Measurements from ENCODE around the gene ALKBH1.
"Not testable (repeated sequence)": the region's sequence is repeated elsewhere in the genome, so short reads cannot be mapped to it uniquely, and the experiment has no call there.

ALKBH1 gene

DNA sequence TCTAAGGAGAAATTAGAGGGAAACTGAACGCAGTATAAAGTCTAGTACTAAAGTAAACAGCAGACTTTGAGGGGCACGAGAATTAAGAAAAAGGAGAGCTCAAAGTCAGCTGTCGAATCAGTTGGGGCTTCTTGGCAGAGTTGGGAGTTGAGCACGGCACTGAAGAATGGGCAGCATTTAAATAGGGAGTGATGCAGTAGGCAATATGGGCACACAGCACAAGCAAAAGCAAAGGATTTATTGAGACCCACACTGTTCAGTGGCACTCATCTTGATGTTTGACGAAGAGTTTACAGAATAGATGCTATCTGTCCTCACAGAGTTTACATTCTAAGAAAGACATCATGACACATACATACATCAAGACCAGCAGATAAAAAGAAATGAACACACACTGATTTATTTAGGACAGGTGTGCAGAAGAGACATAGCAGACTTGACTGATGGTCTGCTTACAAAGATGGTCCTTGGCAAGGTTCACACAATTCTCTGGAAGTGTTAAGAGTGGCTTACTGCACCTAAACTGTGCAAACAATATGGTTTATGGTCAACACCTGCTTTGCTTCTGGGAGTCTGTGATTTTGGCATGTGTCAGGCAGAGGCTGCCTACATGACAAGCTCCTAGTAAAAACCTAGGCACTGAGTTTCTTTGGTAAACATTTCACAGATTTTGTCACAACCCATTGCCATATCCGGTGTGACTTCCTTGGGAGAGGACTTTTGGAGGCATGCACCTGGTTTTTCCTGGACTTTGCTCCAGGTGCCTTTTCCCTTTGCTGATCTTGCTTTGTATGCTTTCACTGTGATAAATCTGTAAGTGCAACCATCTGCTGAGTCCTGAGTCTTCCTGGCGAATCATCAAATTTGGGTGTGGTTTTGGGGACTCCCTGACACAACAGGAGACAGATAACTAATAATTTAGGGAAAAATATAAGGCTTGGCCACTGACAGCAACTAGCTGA lies 26.3 kb downstream of the ALKBH1 start:
- no peak for DNase-seq

DNA sequence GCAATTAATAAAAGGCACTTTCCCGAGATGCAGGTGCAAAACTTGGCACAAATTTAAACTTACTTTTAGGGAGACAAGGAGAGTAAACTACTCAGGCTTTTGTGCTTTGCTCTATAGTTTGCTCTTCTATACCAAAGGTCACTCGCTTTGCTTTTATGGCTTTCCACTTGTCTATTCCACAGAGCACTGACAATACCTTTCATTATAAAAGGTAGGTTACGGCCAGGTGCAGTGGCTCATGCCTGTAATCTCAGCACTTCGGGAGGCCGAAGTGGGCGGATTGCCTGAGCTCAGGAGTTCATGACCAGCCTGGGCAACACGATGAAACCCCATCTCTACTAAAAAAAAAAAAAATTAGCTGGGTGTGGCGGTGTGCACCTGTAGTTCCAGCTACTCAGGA lies 32.9 kb downstream of the ALKBH1 start:
- DNase-seq: no peak
- in situ Hi-C loops (cut with MboI; ENCODE audit: low pct_unique_long_range_greater_than_20kb, low sequenced_read_pairs): no loop called here

More for the DNA sequence above, 26.3 kb downstream of the ALKBH1 start:
- in situ Hi-C loops (cut with MboI; ENCODE audit: low pct_unique_long_range_greater_than_20kb, low sequenced_read_pairs): no loop called here

DNA sequence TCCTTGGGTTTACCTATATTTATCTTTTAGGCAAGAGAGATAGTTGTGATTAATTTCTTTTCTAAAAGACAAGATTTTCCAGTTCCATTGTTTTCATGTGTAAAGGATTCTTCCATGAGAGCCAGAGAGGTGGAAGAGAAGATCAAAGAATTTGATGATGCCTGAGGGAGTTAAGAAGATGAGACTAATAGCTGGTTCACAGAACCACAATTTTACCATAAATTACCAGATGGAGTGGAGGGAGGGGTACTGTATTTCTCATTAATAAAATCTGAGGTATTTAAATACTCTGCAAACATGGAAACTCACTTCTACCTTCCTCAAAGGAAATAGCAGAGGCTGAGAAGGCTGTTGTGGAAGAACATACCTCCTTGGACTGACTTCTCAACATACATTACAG lies 34.6 kb downstream of the ALKBH1 start:
- in situ Hi-C loops (cut with MboI; ENCODE audit: low pct_unique_long_range_greater_than_20kb, low sequenced_read_pairs): no loop called here
- DNase-seq: no peak

DNA sequence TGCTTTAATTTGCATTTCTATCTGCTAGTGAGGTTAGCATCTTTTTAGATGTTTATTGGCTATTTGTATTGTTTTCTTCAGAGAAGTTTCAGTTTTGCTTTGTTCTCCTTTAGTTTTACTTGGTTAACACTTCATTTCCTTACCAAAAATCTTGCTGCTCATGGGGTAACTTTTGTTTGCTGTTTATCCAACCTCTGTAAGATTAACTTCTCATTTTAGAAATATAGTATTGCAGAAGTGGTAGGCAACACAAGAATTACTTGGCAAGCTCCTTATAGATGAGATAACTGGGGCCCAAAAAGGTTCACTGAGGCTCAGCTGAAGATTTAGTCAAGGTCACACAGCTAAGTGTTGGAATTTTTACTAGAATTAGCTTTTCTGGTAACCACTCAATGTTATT lies 40.5 kb downstream of the ALKBH1 start:
- in situ Hi-C loops (cut with MboI; ENCODE audit: low pct_unique_long_range_greater_than_20kb, low sequenced_read_pairs): no loop called here
- DNase-seq: no peak

DNA sequence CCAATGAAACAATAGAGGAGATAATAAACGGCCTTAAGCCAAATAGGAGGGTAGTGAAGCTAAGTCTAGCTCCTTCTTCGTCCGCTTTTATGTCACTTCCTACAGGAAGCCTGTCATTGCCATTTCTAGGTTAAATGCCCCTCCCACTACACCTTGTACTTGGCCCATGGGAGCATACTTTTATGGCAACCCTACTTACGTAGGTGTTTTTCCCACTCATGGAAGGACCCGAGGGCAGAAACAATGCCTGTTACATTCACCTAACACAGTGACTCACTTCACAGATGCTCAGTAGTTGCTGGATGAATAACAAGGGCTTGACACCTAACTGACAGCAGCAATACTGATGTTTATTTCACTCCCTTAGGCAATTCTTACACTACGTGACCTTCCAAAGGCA lies 44.5 kb downstream of the ALKBH1 start:
- no peak for DNase-seq
- in situ Hi-C loops (cut with MboI; ENCODE audit: low pct_unique_long_range_greater_than_20kb, low sequenced_read_pairs): no loop called here

DNA sequence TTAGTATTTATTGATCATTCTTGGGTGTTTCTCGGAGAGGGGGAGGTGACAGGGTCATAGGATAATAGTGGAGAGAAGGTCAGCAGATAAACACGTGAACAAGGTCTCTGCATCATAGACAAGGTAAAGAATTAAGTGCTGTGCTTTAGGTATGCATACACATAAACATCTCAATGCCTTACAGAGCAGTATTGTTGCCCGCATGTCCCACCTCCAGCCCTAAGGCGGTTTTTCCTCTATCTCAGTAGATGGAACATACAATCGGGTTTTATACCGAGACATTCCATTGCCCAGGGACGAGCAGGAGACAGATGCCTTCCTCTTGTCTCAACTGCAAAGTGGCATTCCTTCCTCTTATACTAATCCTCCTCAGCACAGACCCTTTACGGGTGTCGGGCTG lies 46.3 kb downstream of the ALKBH1 start:
- DNase-seq; in situ Hi-C loops (cut with MboI; ENCODE audit: low pct_unique_long_range_greater_than_20kb, low sequenced_read_pairs): not testable (repeated sequence)

DNA sequence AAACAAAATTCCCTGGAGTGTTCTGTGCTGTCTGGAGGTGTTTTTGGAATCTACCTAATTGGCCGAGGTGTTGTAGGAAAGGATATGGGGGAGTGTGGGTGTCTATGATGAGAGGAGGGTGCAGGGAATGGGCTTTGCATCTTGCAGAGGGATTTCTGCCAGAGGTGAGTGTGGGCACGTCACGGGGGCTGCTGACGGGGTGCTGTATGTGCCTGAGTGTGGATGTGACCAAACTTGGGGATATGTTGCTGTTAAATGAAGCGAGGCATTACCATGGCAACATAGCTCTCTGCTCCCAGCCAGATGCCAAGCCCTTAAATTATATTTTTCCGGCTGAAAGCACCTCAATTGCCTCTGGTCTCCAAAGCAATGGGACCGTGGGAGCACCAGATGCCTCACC lies 47.1 kb downstream of the ALKBH1 start:
- in situ Hi-C loops (cut with MboI; ENCODE audit: low pct_unique_long_range_greater_than_20kb, low sequenced_read_pairs): no loop called here
- no peak for DNase-seq

DNA sequence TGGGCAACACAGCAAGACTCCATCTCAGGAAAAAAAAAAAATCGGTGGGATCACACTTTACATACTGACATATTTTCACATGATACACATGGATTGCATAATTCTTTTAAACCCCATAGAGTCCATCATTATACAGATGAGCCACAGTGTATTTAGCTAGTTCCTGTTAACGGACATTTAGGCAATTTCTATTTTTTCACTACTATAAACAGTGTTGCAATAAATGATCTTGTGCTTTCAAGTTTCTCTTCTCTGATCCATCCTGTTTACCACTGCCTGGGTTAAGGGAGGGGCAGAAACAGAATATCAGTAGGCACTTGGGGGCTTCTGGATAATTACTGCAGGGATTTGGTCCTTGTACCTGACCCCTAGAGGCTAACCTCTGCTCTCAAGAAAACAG lies 48.0 kb downstream of the ALKBH1 start:
- no peak for DNase-seq
- in situ Hi-C loops (cut with MboI; ENCODE audit: low pct_unique_long_range_greater_than_20kb, low sequenced_read_pairs): no loop called here

DNA sequence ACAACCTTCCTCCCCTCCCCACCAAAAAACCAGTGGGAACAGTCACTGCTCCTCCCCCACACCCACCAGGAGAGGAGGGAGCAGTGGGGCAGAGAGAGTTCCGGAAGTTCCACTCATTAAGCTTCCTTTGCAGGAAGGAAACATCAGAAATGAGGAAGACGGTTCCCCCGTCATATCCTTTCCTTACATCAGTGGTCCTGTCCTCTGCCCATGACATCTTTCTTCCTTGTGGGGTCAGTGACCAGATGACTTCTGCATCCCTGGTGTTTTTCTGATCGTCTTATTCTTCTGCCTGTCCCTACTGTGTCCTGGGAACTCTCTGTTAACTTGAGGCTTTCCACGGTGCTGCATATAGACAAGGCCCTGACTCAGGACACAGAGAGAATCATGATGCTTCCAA lies 50.5 kb downstream of the ALKBH1 start:
- in situ Hi-C loops (cut with MboI; ENCODE audit: low pct_unique_long_range_greater_than_20kb, low sequenced_read_pairs): no loop called here
- peak; percentile 39 for DNase-seq

DNA sequence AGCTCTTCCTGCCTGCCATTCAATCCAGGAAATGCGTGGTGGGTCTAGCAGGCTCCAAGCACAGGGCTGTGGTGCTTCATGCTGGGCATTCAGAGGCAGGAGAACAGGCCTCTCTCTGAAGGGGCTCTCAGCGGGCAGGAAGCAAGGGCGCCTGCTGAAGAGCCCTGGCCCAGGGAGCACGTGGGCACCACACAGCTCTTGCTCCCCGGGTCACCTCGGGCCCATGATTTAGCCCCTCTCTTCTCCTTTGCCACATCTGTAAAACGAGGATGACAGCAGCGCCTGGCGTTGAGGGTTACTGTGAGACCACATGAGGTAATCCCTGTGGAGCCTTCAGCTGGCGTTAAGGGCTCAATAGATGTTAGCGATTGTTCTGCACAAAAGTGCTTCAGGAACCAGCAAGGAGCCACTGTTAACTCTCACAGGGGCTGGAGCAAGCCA lies 53.8 kb downstream of the ALKBH1 start:
- in situ Hi-C loops (cut with MboI; ENCODE audit: low pct_unique_long_range_greater_than_20kb, low sequenced_read_pairs): no loop called here
- no peak for DNase-seq

DNA sequence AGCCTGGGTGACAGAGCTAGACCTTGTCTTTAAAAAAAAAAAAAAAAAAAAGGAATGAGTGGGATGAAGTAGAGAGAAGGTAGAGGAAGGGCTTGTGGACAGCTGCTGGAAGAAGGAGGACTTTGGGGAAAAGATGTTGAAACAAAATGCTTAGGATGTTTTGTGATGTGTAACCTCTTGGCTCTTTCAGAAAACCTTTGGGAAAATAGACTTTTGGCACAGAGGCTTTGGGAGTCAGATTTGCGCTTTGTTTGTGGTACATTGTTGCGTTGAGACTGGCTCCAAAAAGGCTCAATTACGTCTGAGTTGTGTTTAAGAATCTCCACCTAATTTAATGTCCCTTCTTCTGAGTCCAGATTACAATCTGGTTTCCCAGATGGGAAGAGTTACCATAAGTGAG lies 58.5 kb downstream of the ALKBH1 start:
- in situ Hi-C loops (cut with MboI; ENCODE audit: low pct_unique_long_range_greater_than_20kb, low sequenced_read_pairs): no loop called here
- no peak for DNase-seq

DNA sequence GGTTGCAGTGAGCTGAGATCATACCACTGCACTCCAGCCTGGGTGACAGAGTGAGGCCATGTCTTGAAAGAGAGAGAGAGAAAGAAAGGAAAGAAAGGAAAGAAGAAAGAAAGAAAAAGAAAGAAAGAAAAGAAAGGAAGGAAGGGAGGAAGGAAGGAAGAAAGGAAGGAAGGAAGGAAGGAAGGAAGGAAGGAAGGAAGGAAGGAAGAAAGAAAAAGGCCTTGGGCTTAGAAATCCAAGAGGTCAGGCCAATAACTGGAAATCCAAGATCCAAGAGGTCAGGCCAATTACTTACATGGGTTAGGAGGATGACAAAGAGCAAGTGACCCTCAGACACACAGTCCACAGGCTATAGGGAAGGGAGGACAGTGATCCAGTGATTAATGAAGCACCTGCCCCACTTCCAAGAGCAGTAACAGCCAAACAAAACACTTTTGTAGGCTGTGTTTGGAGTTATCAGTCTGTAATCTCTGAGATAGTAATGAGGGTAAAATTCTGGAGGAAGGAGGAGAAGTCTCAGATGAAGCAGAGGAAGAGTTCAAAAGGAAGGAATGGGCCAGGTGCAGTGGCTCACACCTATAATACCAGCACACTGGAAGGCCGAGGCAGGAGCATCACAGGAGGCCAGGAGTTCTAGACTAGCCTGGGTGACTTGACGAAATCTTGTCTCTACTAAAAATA lies 59.2 kb downstream of the ALKBH1 start:
- no peak for DNase-seq
- in situ Hi-C loops (cut with MboI; ENCODE audit: low pct_unique_long_range_greater_than_20kb, low sequenced_read_pairs): no loop called here

DNA sequence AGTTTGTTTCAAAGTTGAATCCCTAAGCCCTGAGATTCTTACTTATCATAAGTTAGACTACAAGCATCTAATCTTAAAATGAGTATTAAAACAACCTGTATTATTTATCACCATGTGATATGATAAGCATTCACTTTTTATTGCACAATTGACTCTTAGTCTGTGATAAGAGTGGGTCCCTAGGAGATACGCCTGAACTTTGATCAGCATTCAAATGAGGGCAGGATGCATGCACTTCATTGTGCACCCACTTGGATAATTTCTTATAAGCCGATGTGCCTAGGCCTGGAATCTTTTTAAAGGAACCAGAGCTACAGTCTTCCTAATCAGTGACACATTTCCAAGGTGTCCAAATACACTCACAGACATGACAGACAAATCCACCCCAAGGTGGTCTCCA lies 60.0 kb downstream of the ALKBH1 start:
- in situ Hi-C loops (cut with MboI; ENCODE audit: low pct_unique_long_range_greater_than_20kb, low sequenced_read_pairs): no loop called here
- no peak for DNase-seq

DNA sequence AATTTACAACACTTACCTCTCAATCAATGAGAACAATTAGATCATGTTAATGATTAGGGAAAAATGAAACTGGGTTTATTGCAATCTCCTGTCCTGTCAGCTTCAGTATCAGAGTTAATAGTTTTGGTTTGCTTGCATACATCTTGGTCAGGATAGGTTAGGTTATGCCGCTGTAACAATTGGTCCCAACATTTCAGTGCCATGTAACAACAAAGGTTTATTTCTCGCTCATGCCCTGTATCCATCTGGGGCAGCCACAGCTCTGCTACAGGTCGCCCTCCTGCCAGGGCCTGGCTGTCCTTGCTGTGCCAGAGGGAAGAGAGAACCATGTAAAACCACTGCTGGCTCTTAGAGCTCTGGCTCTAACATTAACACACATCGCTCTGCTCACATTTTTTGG lies 60.9 kb downstream of the ALKBH1 start:
- no peak for DNase-seq
- in situ Hi-C loops (cut with MboI; ENCODE audit: low pct_unique_long_range_greater_than_20kb, low sequenced_read_pairs): no loop called here

DNA sequence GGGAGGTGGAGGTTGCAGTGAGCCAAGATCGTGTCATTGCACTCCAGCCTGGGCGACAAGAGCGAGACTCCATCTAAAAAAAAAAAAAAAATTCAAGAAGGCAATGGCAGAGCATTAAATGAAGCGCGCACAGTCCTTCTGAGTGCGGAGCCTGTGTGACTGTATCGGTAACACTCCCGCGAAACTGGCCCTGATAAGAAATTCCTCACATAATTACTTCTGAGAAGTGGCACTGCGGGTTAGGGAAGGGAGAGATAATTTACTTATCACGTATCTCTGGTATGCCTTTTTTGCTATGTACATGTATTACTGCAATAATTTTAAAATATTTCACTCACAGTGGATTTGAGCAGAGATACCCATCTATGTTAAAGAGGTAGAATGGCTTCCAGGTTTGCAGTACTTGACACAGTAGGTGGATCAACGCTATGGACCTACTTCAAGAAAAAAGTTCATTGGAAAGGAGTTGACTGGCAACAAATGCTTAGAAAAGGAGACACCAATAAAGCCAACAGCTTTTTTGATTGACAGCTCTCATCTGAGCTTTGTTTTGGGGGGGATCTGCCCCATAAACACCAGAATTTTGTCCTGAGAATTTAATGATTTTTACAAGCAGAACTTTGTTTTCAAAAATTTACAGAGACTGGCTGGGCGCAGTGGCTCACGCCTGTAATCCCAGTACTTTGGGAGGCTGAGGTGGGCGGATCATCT lies 62.1 kb downstream of the ALKBH1 start:
- in situ Hi-C loops (cut with MboI; ENCODE audit: low pct_unique_long_range_greater_than_20kb, low sequenced_read_pairs): no loop called here
- DNase-seq: no peak

DNA sequence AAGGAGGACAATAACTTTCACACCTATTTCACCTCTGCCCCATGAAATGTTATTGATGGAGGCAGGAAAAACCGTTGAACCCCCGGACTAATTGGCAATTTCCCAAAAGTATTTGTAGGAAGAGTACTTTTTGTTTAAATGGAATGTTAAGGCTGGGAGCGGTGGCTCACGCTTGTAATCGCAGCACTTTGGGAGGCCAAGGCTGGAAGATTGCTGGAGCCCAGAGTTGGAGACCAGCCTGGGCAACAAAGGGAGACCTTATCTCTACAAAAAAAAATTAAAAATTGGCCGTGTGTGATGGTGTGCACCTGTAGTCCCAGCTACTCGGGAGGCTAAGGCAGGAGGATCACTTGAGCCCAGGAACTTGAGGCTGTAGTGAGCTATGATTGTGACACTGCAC lies 65.4 kb downstream of the ALKBH1 start:
- in situ Hi-C loops (cut with MboI; ENCODE audit: low pct_unique_long_range_greater_than_20kb, low sequenced_read_pairs): no loop called here
- no peak for DNase-seq

DNA sequence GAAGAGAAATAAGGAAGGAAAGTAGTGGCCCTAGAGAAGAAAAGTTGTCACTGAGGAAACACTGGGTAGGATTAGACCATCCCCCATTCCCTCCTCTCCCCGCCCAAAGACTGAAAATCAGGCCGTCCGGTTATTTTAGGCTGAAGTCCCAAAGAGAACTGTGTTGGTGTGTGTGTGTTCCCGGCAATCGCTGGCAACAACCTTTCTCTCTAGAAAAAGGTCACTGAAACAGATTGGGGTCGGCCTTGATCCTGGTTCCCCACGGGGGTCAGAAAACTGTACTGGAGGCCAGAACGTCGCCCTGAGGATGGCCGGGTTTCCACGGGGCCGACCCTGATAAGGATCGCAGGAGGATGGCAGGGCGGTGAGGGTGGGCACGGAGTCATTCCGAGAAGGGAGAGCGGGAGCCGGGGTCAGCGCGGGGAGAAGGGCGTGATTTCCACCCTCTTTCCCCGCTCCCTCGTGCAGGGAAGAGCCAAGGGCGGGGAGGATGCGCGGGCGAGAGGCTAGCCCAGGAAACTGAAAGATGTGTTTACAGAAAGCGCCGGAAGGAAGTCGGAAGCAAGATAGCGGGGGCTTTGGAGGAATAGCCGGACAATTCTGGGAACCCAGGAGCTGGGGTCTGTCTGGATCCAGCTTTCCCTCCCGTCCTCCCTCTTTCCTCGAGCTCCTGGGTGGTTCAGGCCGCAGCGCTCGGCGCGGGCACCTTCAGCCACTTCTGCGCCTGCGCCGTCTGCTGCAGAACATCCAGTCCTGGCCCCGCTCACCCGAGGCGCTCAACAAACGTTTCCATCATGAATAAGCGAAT lies 66.1 kb downstream of the ALKBH1 start:
- in situ Hi-C loops (cut with MboI; ENCODE audit: low pct_unique_long_range_greater_than_20kb, low sequenced_read_pairs): no loop called here
- DNase-seq: peak; percentile 94

DNA sequence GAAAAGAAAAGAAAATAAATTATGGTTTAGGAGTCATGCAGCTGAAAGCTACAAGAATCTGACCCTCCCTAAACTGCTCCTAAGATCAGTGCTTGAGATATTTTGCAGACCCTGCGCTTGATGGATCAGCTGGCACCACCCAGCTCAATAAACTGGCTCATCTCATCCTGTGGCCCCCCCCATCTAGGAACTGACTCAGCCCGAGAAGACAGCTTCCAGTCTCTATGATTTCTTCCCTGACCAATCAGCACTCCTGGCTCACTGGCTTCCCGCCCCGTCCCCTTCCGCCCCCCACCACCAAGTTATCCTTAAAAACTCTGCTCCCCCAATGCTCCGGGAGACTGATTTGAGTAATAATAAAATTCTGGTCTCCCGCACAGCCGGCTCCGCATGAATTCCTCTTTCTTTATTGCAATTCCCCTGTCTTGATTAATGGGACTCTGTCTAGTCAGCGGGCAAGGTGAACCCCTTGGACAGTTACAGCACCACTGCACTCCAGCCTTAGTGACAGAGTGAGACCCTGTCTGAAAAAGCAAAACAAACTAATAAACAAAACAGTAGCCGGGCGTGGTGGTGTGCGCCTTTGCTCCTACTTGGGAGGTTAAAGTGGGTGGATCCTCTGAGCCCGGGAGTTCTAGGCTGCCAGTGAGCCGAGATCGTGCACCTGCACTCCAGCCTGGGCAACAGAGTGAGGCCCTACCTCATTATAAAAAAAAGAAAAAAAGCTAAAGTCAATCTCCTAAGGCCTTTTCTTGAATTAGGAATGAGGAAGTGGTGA lies 66.9 kb downstream of the ALKBH1 start:
- peak; percentile 40 for DNase-seq
- in situ Hi-C loops (cut with MboI; ENCODE audit: low pct_unique_long_range_greater_than_20kb, low sequenced_read_pairs): no loop called here
